Adrenal gland (tissue), 5 donors: ENCODE data around the gene DNAJC10.

Experiments
- POLR2A ChIP-seq, 2 donors: fragments of 450-650 bp; IDR thresholded peaks; one replicate each; pipeline ENCODE4 v1.6.1; 2017; ENCODE audit warnings: antibody characterized with exemption in 2 of 2, mild to moderate bottlenecking in 2 of 2, moderate library complexity in 1 of 2
- TF ChIP-seq, protein P1 (sequence below), 6 experiments: fragments of 450-650 bp in 4 of 6; fragments of 200-600 bp in 2 of 6; sonication (generic) in 1 of 6; IDR thresholded peaks; 1 replicate in 5 of 6; 2 replicates in 1 of 6; pipeline versions ENCODE4 v1.5.1 to v1.8.0; 2016 to 2021; ENCODE audit warnings: antibody characterized with exemption in 6 of 6, mild to moderate bottlenecking in 2 of 6, moderate library complexity in 1 of 6
- donor health status: DM: no; HTN: no; CAD: no.

DNA sequence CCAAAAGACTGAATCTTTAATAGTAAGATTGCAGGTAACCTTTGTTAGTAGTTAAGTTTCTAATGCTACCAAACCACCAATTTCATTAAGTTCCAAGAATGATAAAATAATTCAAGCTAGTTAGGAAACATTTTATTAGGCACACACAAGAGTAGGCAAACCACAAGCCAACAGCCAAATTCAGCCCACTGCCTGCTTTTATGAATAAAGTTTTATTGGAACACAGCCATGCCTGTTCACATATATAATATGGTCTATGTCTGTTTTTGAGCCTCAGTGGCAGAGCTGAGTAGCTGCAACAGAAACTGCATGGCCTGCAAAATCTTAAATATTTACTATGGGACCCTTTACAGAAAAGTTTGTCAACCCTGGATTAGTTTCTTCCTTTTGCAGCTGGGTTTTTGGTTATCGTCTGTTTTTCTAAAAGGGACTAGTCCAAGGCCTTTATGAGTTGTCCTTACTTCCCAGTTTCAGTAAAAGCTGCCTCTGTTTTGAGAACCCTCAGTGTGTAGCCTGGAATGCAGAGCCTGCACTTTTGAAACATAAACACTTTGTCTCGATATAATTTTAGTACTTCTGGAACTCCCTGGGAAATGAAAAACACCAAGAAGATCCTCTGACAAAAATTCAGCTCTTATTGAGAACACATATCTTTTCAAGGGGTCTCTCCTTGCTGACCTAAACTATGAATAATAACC lies 111.3 kb downstream of the DNAJC10 start:
- TF ChIP-seq, protein P1, sequence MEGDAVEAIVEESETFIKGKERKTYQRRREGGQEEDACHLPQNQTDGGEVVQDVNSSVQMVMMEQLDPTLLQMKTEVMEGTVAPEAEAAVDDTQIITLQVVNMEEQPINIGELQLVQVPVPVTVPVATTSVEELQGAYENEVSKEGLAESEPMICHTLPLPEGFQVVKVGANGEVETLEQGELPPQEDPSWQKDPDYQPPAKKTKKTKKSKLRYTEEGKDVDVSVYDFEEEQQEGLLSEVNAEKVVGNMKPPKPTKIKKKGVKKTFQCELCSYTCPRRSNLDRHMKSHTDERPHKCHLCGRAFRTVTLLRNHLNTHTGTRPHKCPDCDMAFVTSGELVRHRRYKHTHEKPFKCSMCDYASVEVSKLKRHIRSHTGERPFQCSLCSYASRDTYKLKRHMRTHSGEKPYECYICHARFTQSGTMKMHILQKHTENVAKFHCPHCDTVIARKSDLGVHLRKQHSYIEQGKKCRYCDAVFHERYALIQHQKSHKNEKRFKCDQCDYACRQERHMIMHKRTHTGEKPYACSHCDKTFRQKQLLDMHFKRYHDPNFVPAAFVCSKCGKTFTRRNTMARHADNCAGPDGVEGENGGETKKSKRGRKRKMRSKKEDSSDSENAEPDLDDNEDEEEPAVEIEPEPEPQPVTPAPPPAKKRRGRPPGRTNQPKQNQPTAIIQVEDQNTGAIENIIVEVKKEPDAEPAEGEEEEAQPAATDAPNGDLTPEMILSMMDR (IDR thresholded peaks at IDR 0.05) = no peak
- TF ChIP-seq POLR2A (IDR thresholded peaks at IDR 0.05) = no peak
